BE2C (cell line): ENCODE results near the gene C1QTNF8.

Source experiments
- DNase-seq: peaks from one replicate; pipeline ENCODE4 v3.0.0-alpha.2; 2020
- H3K27me3 ChIP-seq: fragments of 250-450 bp; sonication (Bioruptor Pico); 2 replicates; pipeline ENCODE4 v1.5.1; 2020; ENCODE audit warnings: mild to moderate bottlenecking
- H3K36me3 ChIP-seq: fragments of 250-450 bp; sonication (Bioruptor Pico); 2 replicates; pipeline ENCODE4 v1.5.1; 2020; ENCODE audit warnings: mild to moderate bottlenecking
- H3K4me1 ChIP-seq: fragments of 250-450 bp; sonication (Bioruptor Pico); 2 replicates; pipeline ENCODE4 v1.5.1; 2020
- H3K4me3 ChIP-seq: 2 replicates; pipeline ENCODE4 v1.5.1; 2011; ENCODE audit warnings: low read depth, low read length
- H3K9me3 ChIP-seq: fragments of 250-450 bp; sonication (Bioruptor Pico); 2 replicates; pipeline ENCODE4 v1.5.1; 2020
- CTCF ChIP-seq: IDR thresholded peaks from 2 replicates; pipeline ENCODE4 v1.5.1; 2012; ENCODE audit warnings: mild to moderate bottlenecking, low read depth, low read length

Gene C1QTNF8

GRCh38 chr16:1129106-1129960, 33.3 kb upstream of the C1QTNF8 start:
- no peaks in the 10 kb centered on the region for H3K27me3 ChIP-seq
- no peaks in the 10 kb centered on the region for H3K36me3 ChIP-seq
- peaks cover 10% of the 10 kb centered on the region for H3K4me1 ChIP-seq
- H3K4me3 ChIP-seq = no peak overlapping the region
- no peaks in the 10 kb centered on the region for H3K9me3 ChIP-seq
- TF ChIP-seq CTCF = no peak
- no peak for DNase-seq

- no peak for TF ChIP-seq CTCF
- no peaks in the 10 kb centered on the region for H3K9me3 ChIP-seq
- H3K36me3 ChIP-seq = no peaks in the 10 kb centered on the region
- DNase-seq = no peak
- no peak overlapping the region for H3K4me3 ChIP-seq
- peaks cover 10% of the 10 kb centered on the region for H3K4me1 ChIP-seq
- H3K27me3 ChIP-seq = no peaks in the 10 kb centered on the region
Measured at GRCh38 chr16:1127971-1128715, 32.1 kb upstream of the C1QTNF8 start.

DNA sequence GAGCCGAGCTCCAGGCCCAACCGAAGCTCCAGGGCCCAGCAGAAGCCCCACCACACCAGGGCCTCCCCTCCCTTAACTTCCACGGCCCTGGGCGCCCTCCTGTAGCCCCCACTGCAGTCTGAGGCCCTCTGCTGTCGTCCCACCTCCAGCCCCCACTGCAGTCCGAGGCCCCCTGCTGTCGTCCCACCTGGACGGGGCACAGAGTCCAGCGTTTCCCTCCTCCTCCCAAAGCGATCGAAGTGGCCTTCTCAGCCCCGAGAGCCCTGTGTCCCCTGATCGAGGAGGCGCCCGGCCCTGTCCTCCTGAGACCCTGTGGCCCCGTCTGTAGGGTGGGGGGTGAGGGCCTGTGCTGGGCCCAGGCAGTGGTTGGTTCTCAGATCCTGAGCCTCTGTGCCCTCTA, 31.1 kb upstream of the C1QTNF8 start:
- Histone ChIP-seq H3K27me3 (no peaks in the 10 kb centered on the region), H3K4me3 (no peak overlapping the region), H3K9me3 (no peaks in the 10 kb centered on the region), H3K36me3 (no peaks in the 10 kb centered on the region), H3K4me1 (peaks cover 10% of the 10 kb centered on the region)
- no peak for DNase-seq
- TF ChIP-seq CTCF = no peak

GRCh38 chr16:1126586-1126985, 30.5 kb upstream of the C1QTNF8 start:
- no peaks in the 10 kb centered on the region for H3K9me3 ChIP-seq
- H3K4me3 ChIP-seq = no peak overlapping the region
- no peak for TF ChIP-seq CTCF
- no peak for DNase-seq
- H3K27me3 ChIP-seq = no peaks in the 10 kb centered on the region
- H3K36me3 ChIP-seq = no peaks in the 10 kb centered on the region
- H3K4me1 ChIP-seq = peaks cover 10% of the 10 kb centered on the region

DNA sequence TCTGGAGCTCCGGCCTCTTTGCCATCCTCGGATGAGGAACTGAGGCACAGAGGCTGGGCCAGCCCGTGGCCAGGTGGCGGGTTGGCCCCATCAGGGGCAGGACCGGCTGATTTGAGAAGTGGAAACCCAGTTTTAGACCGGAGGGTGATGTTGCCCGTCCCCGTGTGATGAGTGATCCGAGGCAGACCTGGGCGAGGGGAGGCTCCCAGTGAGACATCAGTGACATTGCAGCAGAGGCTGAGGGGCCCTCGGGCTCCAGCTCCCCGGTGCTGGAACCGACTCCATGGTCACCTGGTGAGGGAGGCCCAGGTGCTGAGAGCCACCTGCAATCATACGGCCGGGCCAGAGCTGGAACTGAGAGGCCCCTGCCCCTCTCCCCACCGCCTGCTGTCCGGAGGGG, 30.0 kb upstream of the C1QTNF8 start:
- TF ChIP-seq CTCF = no peak
- no peak overlapping the region for H3K4me3 ChIP-seq
- H3K27me3 ChIP-seq = no peaks in the 10 kb centered on the region
- H3K36me3 ChIP-seq = no peaks in the 10 kb centered on the region
- H3K4me1 ChIP-seq = peaks cover 10% of the 10 kb centered on the region
- no peak for DNase-seq
- no peaks in the 10 kb centered on the region for H3K9me3 ChIP-seq

DNA sequence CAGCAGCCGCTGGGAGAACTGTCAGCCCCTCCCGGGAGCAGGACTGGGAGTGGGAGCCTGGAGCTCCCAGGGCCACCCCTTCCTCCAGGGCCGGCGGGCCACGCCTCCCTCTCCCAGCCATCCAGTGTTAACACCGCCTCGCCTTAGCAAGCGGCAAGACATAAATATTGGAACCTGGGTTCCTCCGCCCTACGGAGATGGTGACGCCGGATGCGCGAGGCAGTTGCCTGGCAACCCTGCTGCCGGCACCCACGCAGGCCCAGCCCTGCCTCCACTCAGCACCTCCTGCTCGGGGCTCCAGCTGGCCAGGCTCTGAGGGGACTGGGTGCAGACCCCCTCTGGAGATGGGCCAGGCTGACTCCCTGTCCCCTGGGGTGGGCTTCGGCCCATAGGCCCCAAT, 29.4 kb upstream of the C1QTNF8 start:
- TF ChIP-seq CTCF = no peak
- H3K4me3 ChIP-seq = no peak overlapping the region
- H3K4me1 ChIP-seq = peaks cover 10% of the 10 kb centered on the region
- no peaks in the 10 kb centered on the region for H3K36me3 ChIP-seq
- DNase-seq = peak; percentile 89
- no peaks in the 10 kb centered on the region for H3K9me3 ChIP-seq
- no peaks in the 10 kb centered on the region for H3K27me3 ChIP-seq
